Subcutaneous adipose tissue (tissue), 4 donors: Measurements from ENCODE around the gene ZNF611. TPM values are rescaled to one million over a fixed set of nuclear protein-coding genes. Genes with fewer than 3 reads are reported as not detected.

Experiments used
- CTCF ChIP-seq: fragments of 450-650 bp; IDR thresholded peaks from one replicate; pipeline ENCODE4 v1.5.1; 2016; ENCODE audit warnings: low read depth, mild to moderate bottlenecking, control low read depth, antibody characterized with exemption, moderate library complexity
- total RNA-seq, 4 donors: library from RNA; depleted of rRNA; stranded (reverse); fragments of >200 nt; gene quantifications; one replicate each; pipeline ENCODE4 v1.1.0, GENCODE V29; 2016

The ZNF611 gene
- total RNA-seq, 4 donors from 2014 or later: 13.9 to 21.7 (median 16.9) TPM

GRCh38 chr19:52710538-52710937 is 24.3 kb downstream of the ZNF611 start:
- TF ChIP-seq CTCF: no peak

GRCh38 chr19:52703917-52704316 is 30.9 kb downstream of the ZNF611 start:
- no peak for TF ChIP-seq CTCF

GRCh38 chr19:52700673-52701072 is 34.2 kb downstream of the ZNF611 start:
- TF ChIP-seq CTCF: no peak

- TF ChIP-seq CTCF: no peak
Measured at GRCh38 chr19:52695996-52696395, 38.8 kb downstream of the ZNF611 start.

GRCh38 chr19:52694921-52695320 is 39.9 kb downstream of the ZNF611 start:
- no peak for TF ChIP-seq CTCF

GRCh38 chr19:52692431-52693008 is 42.3 kb downstream of the ZNF611 start:
- TF ChIP-seq CTCF: no peak

- no peak for TF ChIP-seq CTCF
Measured at GRCh38 chr19:52691737-52692136, 43.1 kb downstream of the ZNF611 start.
